GM18517 (cell line): ENCODE data around the gene TSGA10IP.

Experiments
- ATAC-seq: cut with Tn5 transposase; IDR thresholded peaks from one replicate; pipeline ENCODE4 v1.9.1; 2021; ENCODE audit warnings: mild to moderate bottlenecking, moderate library complexity; ENCODE audit not compliant: unreplicated experiment

The TSGA10IP gene

DNA sequence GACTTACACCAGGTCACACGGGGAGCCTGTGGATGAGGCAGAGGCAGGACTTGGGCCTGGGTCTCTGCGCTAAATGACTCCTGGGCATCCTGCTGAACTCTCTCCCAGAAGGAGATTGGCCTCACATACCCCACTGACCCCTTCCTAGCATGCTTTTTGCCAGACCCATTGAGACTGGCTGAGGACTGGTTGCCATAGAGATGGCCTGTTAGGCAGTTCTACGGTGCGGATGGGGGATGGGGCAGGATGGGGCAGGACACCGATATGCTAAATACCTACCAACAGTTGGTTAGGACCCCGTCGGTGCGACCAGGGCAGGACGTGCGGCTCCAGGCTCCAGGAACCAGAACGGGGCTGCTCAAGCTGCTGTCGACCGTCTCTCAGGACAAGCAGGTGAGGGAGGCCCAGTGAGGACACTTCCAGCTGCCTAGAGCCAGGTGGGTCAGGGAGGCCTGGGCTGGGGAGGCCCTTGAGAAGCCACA is at the start of gene TSGA10IP:
Gene TSGA10IP (plus strand): TSS at position 51 of the 482 bp plus-strand sequence. CDS start 196 bp downstream, at position 247.
- ATAC-seq, result no peak

- no peak for ATAC-seq
Observed at GRCh38 chr11:65895482-65895981, 49.7 kb upstream of the TSGA10IP start.

- ATAC-seq, result no peak
Observed at GRCh38 chr11:65896034-65896999, 49.0 kb upstream of the TSGA10IP start.

DNA sequence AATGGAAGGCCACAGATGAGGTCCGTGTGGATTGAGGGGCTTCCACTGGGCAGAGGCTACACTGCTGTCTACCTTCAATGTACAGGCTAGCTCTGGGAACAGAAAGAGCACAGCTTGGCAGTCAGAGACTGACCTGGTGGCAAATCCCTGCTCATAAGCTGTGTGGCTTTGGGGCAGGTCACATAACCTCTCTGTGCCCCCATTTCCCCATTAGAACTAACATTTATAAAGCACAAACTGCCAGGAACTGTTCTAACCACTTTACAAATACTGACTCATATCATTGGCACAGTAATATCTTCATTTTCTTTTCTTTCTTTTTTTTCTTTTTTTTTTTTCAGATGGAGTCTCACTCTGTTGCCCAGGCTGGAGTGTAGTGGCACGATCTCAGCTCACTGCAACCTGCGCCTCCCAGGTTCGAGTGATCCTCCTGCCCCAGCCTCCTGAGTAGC is 48.2 kb upstream of the TSGA10IP start:
- ATAC-seq, result no peak

- ATAC-seq, result no peak
Observed at GRCh38 chr11:65898656-65899355, 46.5 kb upstream of the TSGA10IP start.

DNA sequence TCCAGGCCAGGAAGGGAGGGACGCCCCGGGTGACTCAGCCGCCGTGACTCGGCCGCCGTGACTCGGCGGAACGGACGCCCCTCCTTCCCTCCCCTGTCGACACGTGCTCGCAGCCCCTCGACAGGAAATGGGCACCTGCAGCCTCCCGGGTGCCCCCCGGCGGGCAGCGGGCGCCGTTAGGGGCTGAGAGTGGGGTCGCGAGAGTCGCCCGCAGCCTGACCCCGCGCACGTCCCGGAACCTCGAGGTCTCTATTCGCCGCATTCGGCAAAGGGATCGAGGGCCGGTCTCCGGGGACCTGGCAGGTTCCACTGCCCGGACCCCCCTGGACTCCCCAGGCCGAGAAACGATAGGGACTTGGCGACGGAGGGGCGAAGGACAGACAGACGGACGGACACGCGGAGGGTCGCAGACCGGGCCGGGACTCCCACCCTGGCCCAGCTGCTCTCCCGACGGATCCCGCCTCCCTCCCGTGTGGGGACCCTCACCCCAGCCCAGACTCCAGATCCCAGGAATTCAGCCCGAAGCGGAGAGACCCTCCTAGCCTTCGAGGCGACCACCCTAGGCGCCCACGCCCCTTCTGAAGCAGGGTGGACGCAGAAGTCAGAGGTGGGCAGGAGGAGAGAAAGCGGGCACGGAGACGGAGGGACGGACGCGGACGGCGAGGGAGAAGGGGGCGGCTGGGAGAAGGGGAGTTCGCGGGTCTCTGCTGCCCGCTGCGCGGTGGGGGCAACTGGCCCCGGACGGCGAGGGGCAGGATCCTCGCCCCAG is 45.7 kb upstream of the TSGA10IP start:
- no peak for ATAC-seq

DNA sequence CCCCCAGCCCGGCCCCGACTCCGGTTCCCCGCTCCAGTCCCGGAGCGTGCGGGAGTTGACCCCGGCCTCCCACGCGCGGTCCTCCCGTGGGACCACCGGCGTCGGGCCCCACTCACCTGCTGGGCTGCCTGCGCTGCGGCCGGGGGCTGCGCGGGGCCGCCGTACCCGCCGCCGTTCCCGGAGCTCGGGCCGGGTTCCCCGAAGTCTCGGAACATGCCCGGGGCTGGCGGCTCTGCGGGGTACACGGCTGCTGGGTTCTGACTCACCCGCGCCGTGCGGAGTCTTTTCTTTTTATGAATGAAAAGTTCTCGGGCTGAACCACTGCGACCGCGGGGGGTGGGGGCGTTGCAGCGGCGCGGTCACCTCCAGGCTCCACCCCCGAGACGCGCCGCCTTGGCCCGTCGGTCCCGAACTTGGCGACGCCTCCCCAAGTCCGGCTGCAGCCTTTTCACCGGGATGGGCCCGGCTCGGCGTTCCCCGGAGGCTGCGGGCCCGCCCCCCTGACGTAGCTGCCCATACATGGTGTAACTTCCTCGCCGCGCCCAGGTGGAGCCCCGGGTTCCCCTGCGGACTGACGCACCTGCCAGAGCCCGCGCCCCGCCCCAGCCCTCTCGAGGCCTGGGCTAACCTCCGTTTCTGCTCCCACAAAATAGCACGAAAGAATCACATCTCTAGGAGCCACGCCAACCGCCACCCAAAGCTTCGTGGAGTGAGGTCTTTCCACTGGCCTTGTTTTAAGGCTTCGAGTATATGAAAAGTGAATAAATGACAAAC is 45.0 kb upstream of the TSGA10IP start, which contains the start of gene FOSL1:
Gene FOSL1 (minus strand): TSS at position 264 of the 774 bp plus-strand sequence. CDS start 49 bp downstream, at position 215.
- peak; percentile 70 for ATAC-seq

- ATAC-seq, result no peak
Observed at GRCh38 chr11:65900899-65901180, 44.4 kb upstream of the TSGA10IP start.

GRCh38 chr11:65903068-65903481 is 42.2 kb upstream of the TSGA10IP start:
- no peak for ATAC-seq

DNA sequence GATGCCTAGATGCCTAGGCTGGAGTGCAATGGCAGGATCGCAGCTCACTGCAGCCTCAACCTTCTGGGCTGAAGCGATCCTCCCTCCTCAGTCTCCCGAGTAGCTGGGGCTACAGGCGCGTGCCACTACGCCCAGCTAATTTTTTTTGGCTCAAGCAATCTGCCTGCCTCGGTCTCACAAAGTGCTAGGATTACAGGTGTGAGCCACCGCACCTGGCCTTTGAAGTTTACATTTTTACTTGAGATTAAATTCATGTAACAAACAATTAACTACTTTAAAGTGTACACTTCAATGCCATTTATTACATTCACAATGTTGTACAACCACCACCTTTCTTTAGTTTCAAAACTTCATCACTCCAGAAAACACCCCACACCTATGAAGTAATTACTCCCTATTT is 41.6 kb upstream of the TSGA10IP start:
- no peak for ATAC-seq

GRCh38 chr11:65906602-65907001 is 38.7 kb upstream of the TSGA10IP start:
- no peak for ATAC-seq

DNA sequence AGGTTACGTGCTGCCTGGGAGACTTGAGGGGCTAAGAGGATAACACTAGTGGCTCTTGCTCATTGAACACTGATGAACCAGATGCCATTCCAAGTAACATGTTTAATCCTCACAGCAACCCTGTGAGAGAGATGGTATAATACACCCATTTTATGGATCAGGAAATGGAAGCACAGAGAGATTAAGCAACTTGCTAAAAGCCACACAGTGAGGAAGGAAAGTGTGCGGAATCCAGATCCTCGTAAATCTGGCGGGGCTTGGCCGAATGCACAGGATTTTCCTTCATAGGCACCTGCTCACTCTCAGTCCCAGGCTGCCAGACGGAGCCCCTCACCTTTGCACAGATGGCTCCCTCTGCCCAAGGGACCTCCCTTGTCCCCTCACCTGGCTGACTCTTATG is 37.4 kb upstream of the TSGA10IP start:
- no peak for ATAC-seq

GRCh38 chr11:65911682-65912568 is 33.4 kb upstream of the TSGA10IP start:
- no peak for ATAC-seq

DNA sequence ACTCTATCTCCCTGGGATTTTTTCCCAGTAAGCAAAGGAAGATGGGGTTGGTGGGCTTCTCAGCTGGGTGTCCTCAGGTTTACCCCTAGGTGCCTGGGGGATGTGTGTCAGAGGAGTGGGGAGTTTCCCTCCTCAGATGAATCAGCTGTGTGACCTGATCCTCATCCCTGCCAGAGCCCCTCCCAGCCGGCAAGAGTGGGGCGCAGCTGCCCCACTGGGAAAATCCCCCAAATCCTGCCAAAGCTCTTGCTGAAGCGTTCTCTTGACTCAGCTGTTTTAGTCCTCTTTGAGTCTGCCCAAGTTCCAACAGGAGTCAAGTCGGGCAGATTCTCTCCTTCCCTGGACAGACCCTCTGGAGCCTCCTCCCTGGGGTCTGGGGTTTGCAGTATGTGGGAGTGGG is 32.4 kb upstream of the TSGA10IP start:
- no peak for ATAC-seq

GRCh38 chr11:65915101-65915820 is 30.0 kb upstream of the TSGA10IP start:
- ATAC-seq, result no peak

- no peak for ATAC-seq
Observed at GRCh38 chr11:65915821-65916251, 29.4 kb upstream of the TSGA10IP start.

- ATAC-seq, result no peak
Observed at GRCh38 chr11:65916391-65916790, 28.9 kb upstream of the TSGA10IP start.

DNA sequence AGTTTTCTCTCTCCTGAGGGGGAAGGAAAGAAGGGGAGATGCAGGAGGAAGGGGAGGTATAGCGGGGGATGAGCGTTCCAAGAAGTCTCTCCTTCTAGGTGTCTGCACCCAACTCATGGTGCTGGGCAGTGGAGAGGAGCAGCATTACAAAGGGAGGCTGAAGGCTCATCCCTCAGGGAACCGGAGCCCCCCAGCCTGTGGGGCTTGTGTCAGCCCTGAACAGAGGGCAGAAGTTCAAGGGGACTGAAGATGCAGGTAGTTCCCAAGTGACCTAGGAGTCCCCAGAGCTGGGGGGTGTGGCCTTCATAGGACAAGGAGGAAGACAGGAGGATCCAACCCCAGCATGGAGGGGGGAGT is 28.2 kb upstream of the TSGA10IP start:
- ATAC-seq, result no peak
